DMS153 treated with DMSO at 0.1 percent for 48 hours (cell line): Measurements from ENCODE around the gene TMEM53.

ENCODE experiments used
- DNase-seq: peaks from one replicate; lab custom pipeline; 2025; ENCODE audit not compliant: unreplicated experiment; lab: John Stamatoyannopoulos, UW

The TMEM53 gene

GRCh38 chr1:44648529-44649250 is 25.6 kb downstream of the TMEM53 start:
- DNase-seq: no peak

- DNase-seq: no peak
Observed at GRCh38 chr1:44647896-44648295, 26.4 kb downstream of the TMEM53 start.

- DNase-seq: no peak
Observed at GRCh38 chr1:44646261-44647110, 27.8 kb downstream of the TMEM53 start.

DNA sequence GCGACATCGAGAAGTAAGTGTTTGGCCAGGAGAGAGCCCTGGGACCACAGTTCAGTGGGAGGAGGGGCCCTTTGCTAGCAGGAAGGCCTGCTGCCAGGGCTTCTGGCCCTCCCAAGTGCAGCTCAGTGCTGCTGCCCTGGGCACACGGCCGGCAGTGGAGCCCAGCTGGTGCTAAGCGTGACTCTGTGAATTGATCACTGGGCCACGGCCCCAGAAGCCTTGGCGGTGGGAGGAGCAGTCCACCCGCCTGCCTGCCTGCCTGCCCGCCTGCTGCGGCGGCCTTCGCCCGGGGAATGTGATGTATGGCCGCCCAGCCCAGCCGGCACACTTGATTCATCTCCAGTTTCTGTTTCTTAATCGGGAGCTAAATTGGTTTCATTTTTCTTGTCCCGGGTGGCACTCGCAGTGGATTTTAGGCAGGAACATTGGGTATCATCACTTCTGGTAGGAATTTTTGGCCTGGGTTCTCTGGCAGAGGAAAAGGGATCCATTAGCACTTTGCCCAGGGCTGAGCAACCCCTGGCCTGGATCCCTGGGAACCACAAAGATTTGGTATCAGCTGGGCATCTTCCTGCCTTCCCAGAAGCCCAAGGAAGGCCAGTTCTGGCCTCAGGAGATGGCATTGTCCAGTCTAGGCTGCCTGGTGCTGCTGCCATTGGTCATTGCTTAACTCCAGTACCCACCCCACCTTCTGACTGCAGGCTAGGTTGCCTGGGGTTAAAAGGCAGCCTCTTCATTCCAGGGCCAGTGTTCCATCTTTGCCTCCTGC is 28.6 kb downstream of the TMEM53 start:
- DNase-seq: no peak

- DNase-seq: no peak
Observed at GRCh38 chr1:44644806-44645205, 29.5 kb downstream of the TMEM53 start.

- DNase-seq: no peak
Observed at GRCh38 chr1:44643721-44644334, 30.5 kb downstream of the TMEM53 start.

DNA sequence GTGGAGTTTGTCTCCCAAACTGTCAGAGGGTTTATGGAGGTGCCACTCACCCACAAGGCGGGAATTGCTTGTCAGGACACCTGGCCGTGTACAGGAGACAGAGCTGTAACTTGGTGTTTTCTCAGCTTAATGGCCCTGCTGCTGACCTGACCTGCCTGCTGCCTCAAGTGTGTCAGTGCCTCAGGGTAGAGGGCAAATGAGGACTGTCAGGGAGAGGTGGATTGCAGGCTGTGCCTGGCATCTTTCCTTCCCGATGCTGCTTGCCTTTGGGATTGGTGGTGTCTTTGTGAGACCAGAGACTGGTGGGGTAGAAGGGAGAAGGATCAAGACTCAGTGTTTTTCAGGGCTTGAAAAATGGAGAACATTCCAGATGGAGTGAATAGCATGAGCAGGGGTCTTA is 31.4 kb downstream of the TMEM53 start:
- DNase-seq: no peak

DNA sequence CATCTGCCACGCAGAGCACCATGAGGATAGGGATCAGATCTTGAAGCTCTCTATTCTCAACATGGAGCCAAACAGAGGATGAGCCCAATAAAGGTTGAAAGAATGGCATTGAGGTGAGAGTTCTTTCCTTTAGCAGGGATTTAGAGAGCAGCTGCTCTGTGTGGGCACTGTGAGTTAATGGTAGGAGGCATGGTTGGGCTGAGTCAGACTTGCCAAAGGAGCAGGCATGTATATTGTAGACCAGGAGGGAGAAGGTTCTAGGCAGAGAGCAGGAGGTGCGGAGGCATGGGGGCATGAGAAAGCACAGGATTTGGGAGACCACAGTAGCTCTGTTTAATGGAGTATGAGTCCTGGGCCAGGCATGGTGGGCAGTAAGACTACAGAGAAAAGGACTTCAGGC is 32.0 kb downstream of the TMEM53 start:
- DNase-seq: no peak

DNA sequence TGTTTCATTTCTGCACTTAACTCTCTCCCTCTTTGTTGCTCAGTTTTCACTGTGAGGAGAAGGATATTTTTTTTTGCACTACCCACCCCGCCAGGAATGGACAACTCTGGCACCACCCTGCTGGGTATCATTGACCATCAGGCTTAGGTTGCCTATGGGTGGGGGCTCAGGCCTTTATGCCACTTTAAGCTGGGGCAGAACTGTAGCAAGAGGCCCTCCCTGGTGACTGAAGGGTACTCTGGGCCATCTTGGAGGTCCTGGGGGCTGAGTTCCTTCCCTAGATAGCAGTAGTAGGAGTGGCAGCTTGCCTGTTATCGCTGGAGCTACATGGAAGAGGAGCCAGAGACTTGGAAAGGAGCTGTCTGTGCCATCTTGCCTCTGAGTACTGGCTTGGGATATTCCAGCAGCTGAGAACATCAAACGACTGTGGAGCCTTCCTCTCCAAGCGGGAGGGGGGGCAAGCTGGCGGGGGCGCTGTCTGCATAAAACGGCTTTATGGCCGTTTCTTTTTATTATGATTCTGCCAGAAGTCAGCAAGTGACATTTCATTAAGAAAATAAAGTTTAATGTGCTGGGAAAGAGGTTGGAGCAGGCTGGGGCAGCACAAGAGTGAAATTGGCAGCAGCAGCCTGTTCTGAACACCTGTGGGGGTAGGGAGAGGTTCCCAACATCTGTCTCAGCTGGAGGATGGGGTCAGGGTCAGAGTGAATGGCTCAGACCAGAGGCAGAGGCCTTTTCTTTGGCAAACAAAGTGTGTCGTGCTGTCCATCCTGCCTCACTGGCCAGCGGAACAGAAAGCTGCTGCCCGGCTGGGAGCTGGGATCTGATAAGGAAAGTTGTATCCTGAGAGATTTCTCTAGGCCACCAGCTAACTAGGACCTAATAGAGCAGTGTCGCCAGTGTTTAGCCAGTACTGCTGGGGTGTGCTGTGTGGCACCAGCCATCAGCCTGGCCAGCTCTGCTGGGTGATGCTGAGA is 32.9 kb downstream of the TMEM53 start:
- DNase-seq: no peak

DNA sequence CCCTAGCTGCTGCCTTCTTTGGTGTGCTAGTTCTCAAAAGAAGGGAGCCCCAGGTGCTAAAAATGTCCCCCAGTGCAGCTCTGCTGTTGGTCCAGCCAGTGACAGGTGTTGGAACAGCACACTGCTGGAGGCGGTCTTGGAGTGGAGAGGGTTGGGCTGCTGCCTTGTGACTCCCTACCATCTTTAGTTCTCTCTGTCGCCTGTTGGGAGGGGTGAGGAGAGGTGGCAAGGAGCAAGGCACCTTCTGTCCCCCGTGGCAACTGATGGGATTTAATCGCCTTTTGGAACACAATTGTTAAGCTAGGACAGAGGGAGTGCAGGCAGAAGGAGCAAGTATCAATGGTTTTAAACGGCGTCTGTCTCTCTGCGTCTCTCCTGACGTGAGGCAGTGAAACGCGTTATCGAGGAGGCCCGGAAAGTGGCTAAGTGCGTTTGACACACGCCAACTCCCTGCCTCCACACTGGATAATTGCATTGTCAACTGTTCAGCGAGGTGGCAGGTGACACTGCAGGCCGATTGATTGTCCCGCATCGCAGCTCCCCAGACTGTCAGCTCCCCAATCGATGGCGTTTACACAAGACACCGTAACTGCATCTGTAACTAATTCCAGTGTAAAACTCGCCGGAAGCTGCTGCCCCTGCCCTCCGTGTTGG is 34.0 kb downstream of the TMEM53 start:
- peak; percentile 42 for DNase-seq

DNA sequence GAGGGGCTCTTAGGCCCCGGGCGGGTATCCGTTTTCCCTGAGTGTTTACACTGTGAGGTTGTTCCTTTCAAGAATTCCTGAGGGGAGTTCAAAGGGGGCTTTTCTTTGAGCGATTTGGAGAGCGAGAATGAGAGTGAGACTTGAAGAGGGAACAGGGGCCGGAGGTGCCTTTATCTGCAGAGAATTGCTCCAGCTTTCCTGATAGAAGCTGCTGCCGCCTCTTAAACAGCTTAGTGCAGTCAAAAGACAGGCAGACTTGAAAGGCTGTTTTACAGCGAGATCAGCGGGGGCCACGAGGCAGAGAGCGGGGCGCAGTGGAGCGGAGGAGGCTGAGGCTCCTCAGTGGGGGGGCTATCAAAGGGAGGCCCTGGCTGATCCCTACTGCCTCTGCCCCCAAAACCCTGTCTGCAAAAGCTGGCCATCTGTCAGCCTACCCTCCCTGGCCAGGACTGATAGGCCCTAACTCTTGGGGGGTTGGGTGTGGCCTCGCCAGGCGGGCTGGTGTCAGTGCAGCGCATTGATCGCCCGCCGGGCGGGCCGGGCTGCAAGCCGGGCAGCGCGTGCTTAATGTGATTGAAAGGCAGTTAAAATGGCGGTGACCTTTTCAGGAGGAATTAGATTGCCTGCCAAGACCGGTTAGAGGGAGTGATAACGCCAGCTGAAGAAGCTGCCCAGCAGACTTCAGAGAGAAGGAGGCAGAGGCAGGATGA is 36.4 kb downstream of the TMEM53 start:
- no peak for DNase-seq

GRCh38 chr1:44636688-44637598 is 37.3 kb downstream of the TMEM53 start:
- peak; percentile 12 for DNase-seq

DNA sequence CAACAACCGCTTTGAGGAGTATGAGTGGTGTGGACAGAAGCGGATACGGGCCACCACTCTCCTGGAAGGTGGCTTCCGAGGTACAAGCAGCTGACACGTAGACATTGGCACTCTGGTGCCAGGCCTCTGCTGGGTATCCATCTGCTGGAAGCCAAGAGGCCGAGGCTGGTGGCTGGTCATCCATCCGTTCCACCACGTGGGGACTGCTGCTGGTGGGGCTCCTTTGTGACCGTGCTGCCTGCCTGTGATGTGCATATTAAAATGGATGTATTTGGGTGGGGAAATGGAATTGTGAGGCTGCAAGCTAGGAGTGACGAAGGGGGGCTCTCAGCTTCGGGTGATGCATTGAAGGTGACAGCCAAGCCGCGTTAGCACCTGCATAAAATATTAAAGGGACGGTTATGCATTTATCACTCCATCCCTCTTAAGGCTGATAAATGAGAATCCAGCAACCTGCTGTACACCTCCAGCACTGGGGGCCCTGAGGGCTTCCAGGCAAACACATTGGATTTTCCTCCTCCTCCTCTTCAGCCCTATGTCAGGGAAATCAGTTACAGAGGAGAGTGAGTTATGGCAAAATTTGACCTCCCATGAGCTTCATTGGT is 38.1 kb downstream of the TMEM53 start:
- no peak for DNase-seq

DNA sequence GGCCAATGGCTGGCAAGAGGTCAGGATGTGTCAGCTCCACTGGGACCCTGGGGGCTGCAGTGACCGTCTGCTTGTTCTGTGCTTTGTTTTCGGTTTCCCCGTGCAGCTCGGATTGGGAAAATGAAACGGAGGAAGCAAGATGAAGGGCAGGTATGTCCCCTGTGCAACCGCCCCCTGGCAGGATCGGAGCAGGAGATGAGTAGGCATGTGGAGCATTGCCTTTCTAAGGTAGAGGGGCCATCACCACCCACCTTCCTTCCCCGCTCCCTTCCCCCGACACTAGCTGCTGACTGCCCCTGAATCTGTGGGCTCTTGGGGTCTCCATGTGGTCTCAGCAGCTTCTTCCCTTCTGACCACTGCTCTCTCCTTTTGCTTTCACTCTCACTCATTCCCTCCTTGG is 38.8 kb downstream of the TMEM53 start:
- DNase-seq: no peak

DNA sequence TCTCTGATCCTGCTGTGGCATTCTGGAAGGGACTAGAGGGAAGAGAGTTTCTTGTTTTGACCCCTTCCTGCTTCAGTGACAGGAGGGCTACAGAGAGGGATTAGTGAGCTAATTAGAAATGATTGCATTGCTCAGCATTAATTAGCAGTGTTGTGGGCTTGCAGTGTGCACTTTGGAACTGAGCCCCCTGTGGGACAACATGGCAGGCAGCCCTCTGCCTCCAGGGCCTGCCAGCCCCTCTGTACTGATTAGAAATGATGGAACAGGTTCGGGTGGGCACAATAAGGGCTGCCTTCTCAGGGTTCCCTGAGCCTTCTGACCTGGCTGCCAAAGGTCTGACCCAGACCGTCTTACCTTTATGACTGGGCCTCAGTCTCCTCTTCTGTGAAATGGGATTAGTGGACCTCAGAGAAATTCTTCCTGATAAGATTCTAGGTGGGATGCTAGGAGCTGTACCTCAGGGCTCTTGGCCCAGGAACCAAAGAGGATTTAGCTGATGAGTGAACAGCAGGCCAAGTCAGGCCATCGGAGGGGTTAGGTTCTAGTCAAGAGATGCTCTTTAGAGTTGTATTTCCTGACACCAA is 39.6 kb downstream of the TMEM53 start:
- DNase-seq: no peak

DNA sequence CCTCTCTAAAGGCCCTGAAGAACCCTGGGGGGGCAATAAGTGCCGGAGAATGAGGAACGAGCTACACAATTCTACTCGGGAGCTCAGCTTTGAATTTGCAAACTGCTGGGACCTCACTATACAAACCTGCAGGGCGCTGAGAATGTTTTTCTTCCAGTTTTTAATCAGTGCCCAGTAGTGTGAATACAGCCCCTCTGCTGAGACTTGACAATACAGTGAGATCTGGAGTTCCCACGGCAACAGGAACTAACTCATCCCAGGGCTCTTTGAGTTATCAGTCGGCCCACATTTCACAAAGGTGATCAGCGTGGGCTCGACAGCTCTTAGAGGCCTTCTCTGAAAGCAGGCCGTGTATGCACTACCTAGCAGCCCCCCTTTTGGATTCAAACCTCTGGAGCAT is 41.7 kb downstream of the TMEM53 start:
- DNase-seq: no peak
